Measurements from ENCODE around the gene CYP4F22.
"Not testable (repeated sequence)": the region's sequence is repeated elsewhere in the genome, so short reads cannot be mapped to it uniquely, and the experiment has no call there.

CYP4F22 gene

GRCh38 chr19:15570420-15570819 lies 62.1 kb downstream of the CYP4F22 start:
- DNase-seq (ENCODE audit: low read depth), result no peak

- no peak for DNase-seq (ENCODE audit: low read depth)
Measured at GRCh38 chr19:15575406-15575805, 67.1 kb downstream of the CYP4F22 start.

GRCh38 chr19:15576526-15577156 lies 68.3 kb downstream of the CYP4F22 start:
- DNase-seq (ENCODE audit: low read depth), result no peak

GRCh38 chr19:15577184-15577771 lies 69.0 kb downstream of the CYP4F22 start:
- DNase-seq (ENCODE audit: low read depth), result no peak

DNA sequence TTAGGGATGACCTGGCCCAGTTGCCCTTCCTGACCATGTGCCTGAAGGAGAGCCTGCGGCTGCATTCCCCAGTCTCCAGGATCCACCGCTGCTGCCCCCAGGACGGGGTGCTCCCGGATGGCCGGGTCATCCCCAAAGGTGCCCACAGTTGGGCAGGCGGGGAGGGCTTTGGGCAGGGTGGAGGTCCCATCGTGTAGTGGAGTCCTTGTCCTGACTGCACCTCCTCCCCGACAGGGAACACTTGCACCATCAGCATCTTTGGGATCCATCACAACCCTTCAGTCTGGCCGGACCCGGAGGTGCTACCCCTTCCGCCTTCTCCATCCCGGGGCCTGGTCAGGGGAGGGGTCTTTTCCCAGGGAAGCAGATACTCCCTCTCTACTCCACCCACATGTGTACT lies 75.0 kb downstream of the CYP4F22 start:
- no peak for DNase-seq (ENCODE audit: low read depth)

DNA sequence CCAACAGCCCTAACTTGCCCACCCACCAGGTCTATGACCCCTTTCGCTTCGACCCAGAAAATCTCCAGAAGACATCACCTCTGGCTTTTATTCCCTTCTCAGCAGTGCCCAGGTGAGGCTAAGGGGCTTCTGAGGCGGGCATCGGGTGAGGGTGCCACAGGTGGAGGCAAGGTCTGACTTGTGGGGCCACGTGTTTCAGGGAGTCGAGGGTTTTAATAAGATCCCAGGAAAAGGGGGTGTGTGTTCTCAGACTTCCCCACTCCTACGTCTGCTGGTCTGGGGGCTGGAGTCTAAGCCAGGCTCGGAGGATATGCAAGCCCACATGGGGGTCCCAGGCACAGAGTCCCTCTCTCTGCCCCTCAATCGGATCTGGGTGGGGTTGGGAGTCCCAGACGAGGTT lies 75.8 kb downstream of the CYP4F22 start:
- no peak for DNase-seq (ENCODE audit: low read depth)

DNA sequence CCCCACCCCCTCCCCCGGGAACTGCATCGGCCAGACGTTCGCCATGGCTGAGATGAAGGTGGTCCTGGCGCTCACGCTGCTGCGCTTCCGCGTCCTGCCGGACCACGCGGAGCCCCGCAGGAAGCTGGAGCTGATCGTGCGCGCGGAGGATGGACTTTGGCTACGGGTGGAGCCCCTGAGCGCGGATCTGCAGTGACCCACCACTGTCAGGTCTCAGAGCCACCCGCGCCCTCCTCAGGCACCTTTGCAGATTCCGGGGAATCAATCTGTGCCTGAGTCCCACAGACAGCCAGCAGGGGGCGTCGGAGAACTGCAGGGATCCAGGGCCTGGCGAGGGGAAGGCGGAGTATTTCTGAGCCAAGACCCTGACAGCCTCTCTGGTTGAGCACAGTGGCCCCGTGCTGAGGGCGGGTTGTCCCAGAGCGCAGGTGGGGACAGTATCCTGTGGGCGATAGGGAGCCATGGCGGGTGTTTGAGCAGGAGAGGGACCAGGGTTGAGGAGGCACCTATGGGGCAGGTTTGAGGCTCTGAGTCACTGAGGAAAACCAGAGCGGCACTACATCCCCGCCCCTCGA lies 76.3 kb downstream of the CYP4F22 start:
- DNase-seq (ENCODE audit: low read depth), result peak; percentile 56

DNA sequence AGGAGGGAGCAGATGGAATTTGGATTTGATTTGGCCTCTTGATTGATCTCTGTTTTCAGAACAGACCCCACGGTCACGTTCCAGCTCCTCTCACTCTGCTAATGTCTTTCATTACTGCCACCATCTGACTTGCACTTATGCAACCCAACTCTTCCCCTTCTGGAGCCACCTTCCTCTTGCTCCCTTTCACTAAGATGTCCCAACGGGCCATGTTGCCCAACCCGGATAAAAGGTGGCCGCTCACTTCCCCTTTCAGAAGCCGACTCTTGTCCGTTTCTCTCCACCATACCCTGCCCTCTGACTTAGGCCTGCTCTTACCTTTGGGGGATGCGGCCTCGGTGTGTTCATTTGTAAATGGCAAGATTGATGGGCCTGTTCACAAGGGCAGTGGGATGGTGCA lies 79.3 kb downstream of the CYP4F22 start:
- no peak for DNase-seq (ENCODE audit: low read depth)

DNA sequence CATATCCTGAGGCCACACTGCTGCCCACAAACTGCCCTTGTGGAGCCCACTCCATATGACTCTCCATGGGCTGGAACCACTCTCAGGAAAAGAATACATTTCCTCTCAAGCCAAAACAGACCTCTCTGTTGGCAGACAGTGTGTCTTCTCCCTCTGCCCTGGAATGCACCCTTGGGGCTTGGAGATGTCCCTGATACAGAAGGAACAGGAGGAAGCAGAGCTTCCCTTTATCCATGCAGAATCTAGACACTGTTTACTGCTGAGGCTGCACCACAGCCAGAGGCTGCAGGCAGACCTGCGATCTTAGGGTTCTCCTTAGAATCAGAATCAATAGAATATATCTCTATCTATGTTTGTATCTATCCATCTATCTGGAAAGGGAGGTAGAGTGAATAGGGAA lies 79.9 kb downstream of the CYP4F22 start:
- DNase-seq (ENCODE audit: low read depth), result no peak

GRCh38 chr19:15589760-15590451 lies 81.6 kb downstream of the CYP4F22 start:
- DNase-seq (ENCODE audit: low read depth), result no peak

GRCh38 chr19:15591796-15592195 lies 83.5 kb downstream of the CYP4F22 start:
- DNase-seq (ENCODE audit: low read depth), result no peak

GRCh38 chr19:15592506-15592905 lies 84.2 kb downstream of the CYP4F22 start:
- not testable (repeated sequence) for DNase-seq (ENCODE audit: low read depth)

DNA sequence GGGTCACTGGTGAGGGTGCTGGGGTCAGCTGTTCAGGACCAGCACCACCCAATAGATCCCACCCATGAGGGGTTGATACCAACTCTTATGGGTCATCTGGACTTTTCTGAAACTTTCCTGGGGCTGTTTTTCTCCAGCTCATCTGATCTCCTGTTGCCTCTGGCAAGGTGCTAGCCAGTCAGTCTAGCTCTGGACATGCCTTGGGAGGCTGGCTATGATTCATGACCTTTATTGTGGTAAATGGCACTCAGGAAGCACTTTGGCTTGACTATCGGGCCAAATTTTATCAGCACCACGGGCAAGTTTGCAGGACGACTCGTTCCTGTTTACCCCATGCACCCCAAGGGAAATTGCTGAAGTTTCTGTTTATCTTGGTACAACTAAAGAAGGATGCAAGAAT lies 85.4 kb downstream of the CYP4F22 start:
- not testable (repeated sequence) for DNase-seq (ENCODE audit: low read depth)

DNA sequence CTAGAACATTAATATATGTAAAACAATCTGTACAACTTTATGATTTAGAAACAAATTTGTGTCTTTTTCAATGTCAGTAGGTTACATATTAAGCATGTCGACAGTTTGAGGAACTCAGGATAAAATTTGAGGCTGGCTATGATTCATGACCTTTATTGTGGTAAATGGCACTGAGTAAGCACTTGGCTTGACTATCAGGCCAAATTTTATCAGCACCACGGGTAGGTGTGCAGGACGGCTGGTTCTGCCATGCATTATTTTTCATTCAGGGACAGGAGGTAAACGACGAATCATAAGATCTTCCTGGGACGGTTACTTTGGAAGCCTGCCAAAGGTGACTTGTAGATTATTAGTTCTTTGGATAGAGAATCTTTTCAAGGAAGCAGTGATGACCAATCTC lies 86.7 kb downstream of the CYP4F22 start:
- no peak for DNase-seq (ENCODE audit: low read depth)
